ENCODE results near the gene IQGAP2. TPM values are rescaled to one million over a fixed set of nuclear protein-coding genes. Genes with fewer than 3 reads are reported as not detected.

Gene IQGAP2
- total RNA-seq, 2 experiments from 2014 or later, result 62.7 to 72.1 TPM

- peaks cover 46% of the 10 kb centered on the region for H3K36me3 Mint-ChIP-seq (ENCODE audit: low read depth)
- H3K4me1 Mint-ChIP-seq (ENCODE audit: low read depth), result peaks cover 11% of the 10 kb centered on the region
- no peak for DNase-seq
- ChIA-PET POLR2A (no interaction called here), CTCF (interaction anchor here (1.1 to 2.0 kb wide), 2 partner anchors 33 to 139 kb away, joined by 3 to 9 read pairs; no protein-coding TSS in a partner anchor)
- no peak for ATAC-seq
- H3K4me3 Mint-ChIP-seq, result no peak overlapping the region
- no peaks in the 10 kb centered on the region for H3K27me3 Mint-ChIP-seq (ENCODE audit: low read depth)
- no peaks in the 10 kb centered on the region for H3K9me3 Mint-ChIP-seq (ENCODE audit: insufficient read depth)
- H3K27ac Mint-ChIP-seq, result no peak overlapping the region
These were observed 231.6 kb downstream of the IQGAP2 start for GRCh38 chr5:76634661-76635060.

GRCh38 chr5:76637490-76637889, 234.4 kb downstream of the IQGAP2 start:
- DNase-seq (no peak), ATAC-seq (no peak)
- H3K4me1 Mint-ChIP-seq (ENCODE audit: low read depth), result peaks cover 11% of the 10 kb centered on the region
- no peaks in the 10 kb centered on the region for H3K9me3 Mint-ChIP-seq (ENCODE audit: insufficient read depth)
- ChIA-PET POLR2A (no interaction called here), CTCF (interaction anchor here (0.6 to 2.4 kb wide), 8 partner anchors 12 to 234 kb away, joined by 3 to 17 read pairs (median 4); partner anchors contain the start of gene IQGAP2)
- no peak overlapping the region for H3K4me3 Mint-ChIP-seq
- H3K36me3 Mint-ChIP-seq (ENCODE audit: low read depth), result peaks cover 44% of the 10 kb centered on the region
- no peak overlapping the region for H3K27ac Mint-ChIP-seq
- no peaks in the 10 kb centered on the region for H3K27me3 Mint-ChIP-seq (ENCODE audit: low read depth)

DNA sequence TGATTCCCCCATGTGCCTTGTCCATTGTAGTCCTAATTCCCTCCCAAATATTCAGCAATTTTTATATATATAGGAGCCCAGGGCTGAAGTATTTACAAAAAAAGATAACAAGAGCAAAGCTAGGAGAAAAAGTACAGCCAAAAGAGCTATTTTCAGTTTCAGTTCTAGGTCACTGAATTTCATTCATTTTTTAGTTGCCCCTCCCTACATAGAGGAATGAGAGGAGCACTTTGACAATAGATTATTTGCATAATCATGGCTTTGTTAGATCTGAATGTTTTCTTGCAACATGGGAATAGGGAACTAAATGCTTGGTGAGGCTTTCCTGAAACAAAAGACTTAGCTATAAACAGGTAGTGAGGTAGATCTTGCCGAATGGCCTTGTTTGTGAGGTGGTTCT, 235.4 kb downstream of the IQGAP2 start:
- CTCF ChIA-PET, result interaction anchor here (0.7 to 2.4 kb wide), 8 partner anchors 11 to 235 kb away, joined by 4 to 17 read pairs (median 4); partner anchors contain the start of gene IQGAP2
- H3K27ac Mint-ChIP-seq, result peak overlapping the region; percentile 4
- H3K27me3 Mint-ChIP-seq (ENCODE audit: low read depth), result no peaks in the 10 kb centered on the region
- H3K9me3 Mint-ChIP-seq (ENCODE audit: insufficient read depth), result no peaks in the 10 kb centered on the region
- POLR2A ChIA-PET, result interaction anchor here (0.6 kb wide), 1 partner anchor 738 kb away, joined by 3 read pairs; no protein-coding TSS in a partner anchor
- DNase-seq (no peak), ATAC-seq (no peak)
- H3K4me3 Mint-ChIP-seq, result no peak overlapping the region
- H3K36me3 Mint-ChIP-seq (ENCODE audit: low read depth), result peaks cover 48% of the 10 kb centered on the region
- peaks cover 11% of the 10 kb centered on the region for H3K4me1 Mint-ChIP-seq (ENCODE audit: low read depth)

GRCh38 chr5:76641514-76642120, 238.5 kb downstream of the IQGAP2 start:
- H3K4me3 Mint-ChIP-seq, result no peak overlapping the region
- peaks cover 11% of the 10 kb centered on the region for H3K4me1 Mint-ChIP-seq (ENCODE audit: low read depth)
- ChIA-PET POLR2A (no interaction called here), CTCF (interaction anchor here (0.7 to 2.6 kb wide), 10 partner anchors 11 to 133 kb away, joined by 3 to 16 read pairs (median 4); no protein-coding TSS in a partner anchor)
- peaks cover 51% of the 10 kb centered on the region for H3K36me3 Mint-ChIP-seq (ENCODE audit: low read depth)
- no peaks in the 10 kb centered on the region for H3K9me3 Mint-ChIP-seq (ENCODE audit: insufficient read depth)
- H3K27ac Mint-ChIP-seq, result no peak overlapping the region
- DNase-seq (peak; percentile 77), ATAC-seq (peak; percentile 63)
- H3K27me3 Mint-ChIP-seq (ENCODE audit: low read depth), result no peaks in the 10 kb centered on the region

GRCh38 chr5:76642390-76643040, 239.4 kb downstream of the IQGAP2 start:
- ChIA-PET CTCF (interaction anchor here (0.7 to 2.6 kb wide), 9 partner anchors 11 to 132 kb away, joined by 3 to 16 read pairs (median 4); no protein-coding TSS in a partner anchor), POLR2A (no interaction called here)
- DNase-seq (no peak), ATAC-seq (no peak)
- H3K4me3 Mint-ChIP-seq, result no peak overlapping the region
- peaks cover 50% of the 10 kb centered on the region for H3K36me3 Mint-ChIP-seq (ENCODE audit: low read depth)
- H3K4me1 Mint-ChIP-seq (ENCODE audit: low read depth), result peaks cover 11% of the 10 kb centered on the region
- no peaks in the 10 kb centered on the region for H3K27me3 Mint-ChIP-seq (ENCODE audit: low read depth)
- no peaks in the 10 kb centered on the region for H3K9me3 Mint-ChIP-seq (ENCODE audit: insufficient read depth)
- no peak overlapping the region for H3K27ac Mint-ChIP-seq

DNA sequence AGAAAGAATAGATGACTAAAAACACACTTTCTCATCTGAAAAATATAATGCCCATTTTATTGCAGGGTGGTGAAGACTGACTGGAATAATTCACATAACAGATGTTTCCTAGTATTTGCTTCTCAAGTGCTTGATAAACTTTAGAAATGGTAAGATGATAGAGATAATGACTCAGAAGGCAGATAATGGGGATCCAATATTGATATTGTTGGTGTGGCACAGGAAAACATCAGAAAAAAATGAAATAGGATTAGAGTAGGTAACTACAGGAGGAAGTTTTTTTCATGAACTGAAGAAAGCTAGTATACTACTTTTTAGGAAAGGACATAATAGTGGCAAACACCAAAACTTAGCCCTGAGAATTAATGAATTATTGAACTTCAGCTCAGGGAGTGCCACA, 240.3 kb downstream of the IQGAP2 start:
- no peaks in the 10 kb centered on the region for H3K27me3 Mint-ChIP-seq (ENCODE audit: low read depth)
- no peak overlapping the region for H3K27ac Mint-ChIP-seq
- no peak overlapping the region for H3K4me3 Mint-ChIP-seq
- H3K36me3 Mint-ChIP-seq (ENCODE audit: low read depth), result peaks cover 55% of the 10 kb centered on the region
- POLR2A ChIA-PET, result interaction anchor here (0.6 kb wide), 1 partner anchor 13 kb away, joined by 3 read pairs; no protein-coding TSS in a partner anchor
- CTCF ChIA-PET, result interaction anchor here (0.9 to 2.6 kb wide), 3 partner anchors 15 to 131 kb away, joined by 3 to 16 read pairs (median 8); no protein-coding TSS in a partner anchor
- ATAC-seq (no peak), DNase-seq (no peak)
- H3K9me3 Mint-ChIP-seq (ENCODE audit: insufficient read depth), result peaks cover 1% of the 10 kb centered on the region
- peaks cover 6% of the 10 kb centered on the region for H3K4me1 Mint-ChIP-seq (ENCODE audit: low read depth)

DNA sequence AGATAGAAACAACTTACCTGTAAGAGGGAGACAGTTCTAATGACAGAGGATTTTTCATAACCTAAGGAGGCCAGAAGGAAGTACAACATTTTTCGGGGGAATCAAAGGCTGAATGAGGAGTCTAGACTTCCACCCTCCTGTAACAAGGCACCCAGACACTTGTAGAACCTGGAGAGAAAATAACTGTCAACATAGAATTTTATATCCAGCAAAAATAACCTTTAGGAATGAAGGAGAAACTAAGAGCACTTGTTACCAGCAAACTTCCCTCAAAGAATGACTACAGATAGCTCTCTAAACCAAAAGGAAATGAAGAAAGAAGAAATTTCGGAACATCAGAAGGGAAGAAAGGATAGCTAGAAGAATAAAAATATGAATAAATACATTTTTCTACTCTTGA, 246.1 kb downstream of the IQGAP2 start:
- H3K9me3 Mint-ChIP-seq (ENCODE audit: insufficient read depth), result peaks cover 11% of the 10 kb centered on the region
- no peak for ATAC-seq
- peaks cover 63% of the 10 kb centered on the region for H3K36me3 Mint-ChIP-seq (ENCODE audit: low read depth)
- H3K27ac Mint-ChIP-seq, result no peak overlapping the region
- no peak overlapping the region for H3K4me3 Mint-ChIP-seq
- ChIA-PET CTCF (interaction anchor here (0.9 to 1.4 kb wide), 2 partner anchors 11 to 125 kb away, joined by 4 read pairs; no protein-coding TSS in a partner anchor), POLR2A (no interaction called here)
- DNase-seq, result no peak
- no peaks in the 10 kb centered on the region for H3K27me3 Mint-ChIP-seq (ENCODE audit: low read depth)
- H3K4me1 Mint-ChIP-seq (ENCODE audit: low read depth), result no peaks in the 10 kb centered on the region

DNA sequence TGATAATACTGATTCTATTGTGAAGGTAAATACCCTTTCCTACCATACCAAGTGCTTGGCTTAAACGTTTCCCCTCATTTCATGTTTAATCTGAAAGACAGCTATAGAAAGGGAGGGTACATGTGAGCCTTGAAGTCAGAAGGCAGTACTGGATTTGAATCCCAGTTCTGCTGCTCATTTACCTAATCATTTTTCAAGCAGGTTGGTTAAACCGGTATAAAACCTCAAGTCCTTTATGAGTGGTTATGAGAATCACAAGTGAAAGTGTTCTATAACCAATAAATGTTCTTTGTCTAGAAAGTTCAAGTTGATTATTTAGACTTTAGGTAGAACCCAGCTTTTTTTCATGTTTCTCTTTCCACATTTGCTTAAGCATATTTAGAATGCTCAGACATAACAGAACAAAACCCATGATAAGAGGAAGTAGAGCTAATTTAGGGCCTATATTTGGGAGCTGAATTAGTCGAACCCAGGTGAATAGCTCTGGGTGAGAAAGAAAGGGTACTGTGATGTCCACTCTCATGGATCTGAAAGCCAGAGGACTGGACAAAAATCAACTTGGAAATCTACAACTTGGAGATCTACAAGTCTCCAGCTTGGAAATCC, 249.8 kb downstream of the IQGAP2 start:
- ChIA-PET CTCF (interaction anchor here (0.9 to 1.3 kb wide), 4 partner anchors 11 to 131 kb away, joined by 3 read pairs; no protein-coding TSS in a partner anchor), POLR2A (no interaction called here)
- Mint-ChIP-seq H3K4me1 (ENCODE audit: low read depth) (no peaks in the 10 kb centered on the region), H3K27me3 (ENCODE audit: low read depth) (no peaks in the 10 kb centered on the region), H3K4me3 (no peak overlapping the region), H3K27ac (no peak overlapping the region), H3K9me3 (ENCODE audit: insufficient read depth) (peaks cover 11% of the 10 kb centered on the region), H3K36me3 (ENCODE audit: low read depth) (peaks cover 51% of the 10 kb centered on the region)
- DNase-seq, result no peak
- no peak for ATAC-seq

DNA sequence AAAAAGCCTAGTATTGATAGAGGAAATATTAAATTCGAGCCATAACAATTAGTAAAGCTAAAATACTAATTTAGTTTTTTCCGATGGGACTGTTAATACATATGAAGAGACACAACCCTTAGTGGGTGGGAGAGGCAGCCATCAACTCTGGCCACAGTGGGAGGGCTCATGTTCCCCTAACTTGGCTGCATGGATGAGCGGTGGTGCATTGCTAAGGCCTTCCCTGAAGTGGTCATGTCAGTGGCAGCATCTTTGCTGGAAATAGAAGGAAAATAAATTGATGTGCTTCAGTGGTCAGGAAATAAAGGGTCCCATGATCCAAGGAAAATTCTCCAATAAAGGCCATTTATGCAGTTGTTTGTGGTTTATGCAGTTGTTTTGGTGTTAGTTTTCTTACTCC, 254.0 kb downstream of the IQGAP2 start:
- no peak for ATAC-seq

DNA sequence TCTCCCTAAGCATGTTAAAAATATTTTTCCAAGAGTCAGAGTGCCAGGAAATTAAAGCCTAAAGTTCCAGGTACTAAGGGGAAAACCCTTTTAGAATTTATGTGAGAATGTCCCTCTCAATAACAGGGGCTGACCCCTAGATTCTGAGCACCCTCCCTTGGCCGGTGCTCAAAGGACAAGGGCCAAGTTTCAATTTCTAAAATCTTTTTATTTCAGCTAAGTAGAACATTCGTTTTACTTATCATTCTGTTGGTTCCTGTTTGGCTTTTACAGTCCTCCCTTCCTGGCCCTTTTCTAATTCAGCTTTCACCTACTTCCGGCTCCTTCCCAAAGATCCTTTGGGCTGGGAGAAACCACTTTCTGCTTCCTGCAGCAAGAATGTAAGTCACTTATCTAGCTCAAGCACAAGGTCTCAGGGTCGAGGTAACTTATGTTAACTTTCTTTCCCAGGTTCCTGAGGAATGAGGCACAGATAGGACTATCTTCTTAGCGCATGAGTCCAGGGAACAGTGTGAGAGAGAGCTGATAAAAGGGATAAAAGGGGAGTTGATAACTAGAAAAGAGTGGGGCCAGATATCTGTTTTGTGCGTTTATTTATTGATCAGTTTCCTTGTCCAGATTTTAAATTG, 254.7 kb downstream of the IQGAP2 start:
- Mint-ChIP-seq H3K9me3 (ENCODE audit: insufficient read depth) (no peaks in the 10 kb centered on the region), H3K36me3 (ENCODE audit: low read depth) (peaks cover 34% of the 10 kb centered on the region), H3K27ac (no peak overlapping the region), H3K4me3 (no peak overlapping the region), H3K27me3 (ENCODE audit: low read depth) (no peaks in the 10 kb centered on the region), H3K4me1 (ENCODE audit: low read depth) (no peaks in the 10 kb centered on the region)
- DNase-seq (no peak), ATAC-seq (no peak)
- ChIA-PET POLR2A (no interaction called here), CTCF (interaction anchor here (1.1 to 1.2 kb wide), 2 partner anchors 15 to 117 kb away, joined by 3 read pairs; no protein-coding TSS in a partner anchor)

More for the DNA sequence above, 254.0 kb downstream of the IQGAP2 start:
- Mint-ChIP-seq H3K4me1 (ENCODE audit: low read depth) (no peaks in the 10 kb centered on the region), H3K27ac (no peak overlapping the region), H3K9me3 (ENCODE audit: insufficient read depth) (no peaks in the 10 kb centered on the region), H3K27me3 (ENCODE audit: low read depth) (no peaks in the 10 kb centered on the region), H3K4me3 (no peak overlapping the region), H3K36me3 (ENCODE audit: low read depth) (peaks cover 38% of the 10 kb centered on the region)
- ChIA-PET POLR2A (interaction anchor here (0.7 kb wide), 1 partner anchor 14 kb away, joined by 3 read pairs; no protein-coding TSS in a partner anchor), CTCF (interaction anchor here (0.8 kb wide), 1 partner anchor 15 kb away, joined by 3 read pairs; no protein-coding TSS in a partner anchor)
- DNase-seq, result no peak

DNA sequence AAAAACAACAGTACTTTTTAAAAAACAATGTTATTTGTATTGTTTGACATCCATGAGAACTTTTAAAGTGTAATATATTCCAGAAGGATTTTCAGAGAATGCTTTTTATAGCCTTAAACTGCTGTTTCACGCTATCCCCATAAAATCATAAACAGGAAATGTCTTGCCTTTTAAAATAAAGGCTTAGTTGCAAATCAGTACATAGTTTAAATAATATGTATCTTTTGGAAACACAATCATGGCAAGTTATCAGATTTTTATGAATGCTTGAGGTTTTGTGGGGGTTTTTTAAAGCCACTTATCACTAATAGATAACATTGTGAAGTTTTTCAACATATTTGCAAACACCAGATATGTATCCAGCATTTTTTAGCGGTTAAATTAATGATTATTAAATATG, 257.3 kb downstream of the IQGAP2 start:
- no peaks in the 10 kb centered on the region for H3K4me1 Mint-ChIP-seq (ENCODE audit: low read depth)
- no peaks in the 10 kb centered on the region for H3K9me3 Mint-ChIP-seq (ENCODE audit: insufficient read depth)
- ChIA-PET CTCF (interaction anchor here (0.6 kb wide), 1 partner anchor 11 kb away, joined by 3 read pairs; no protein-coding TSS in a partner anchor), POLR2A (no interaction called here)
- ATAC-seq, result no peak
- H3K4me3 Mint-ChIP-seq, result no peak overlapping the region
- DNase-seq, result no peak
- H3K36me3 Mint-ChIP-seq (ENCODE audit: low read depth), result peaks cover 27% of the 10 kb centered on the region
- no peaks in the 10 kb centered on the region for H3K27me3 Mint-ChIP-seq (ENCODE audit: low read depth)
- H3K27ac Mint-ChIP-seq, result no peak overlapping the region

Measured in activated CD8-positive, alpha-beta T cell treated with anti-CD3 and anti-CD28 coated beads, Interleukin-2, amount 10 ng/mL, durations not matched to agents 7 days and 5 days (primary cell).